Ascending aorta (tissue), 2 donors: ENCODE measurements around the gene AGBL1. TPM values are rescaled to one million over a fixed set of nuclear protein-coding genes. Genes with fewer than 3 reads are reported as not detected.

Source experiments
- DNase-seq, 2 donors: peaks; one replicate each; pipeline ENCODE4 v3.0.0-alpha.2; 2019; ENCODE audit warnings: low spot score in 2 of 2
- H3K27ac ChIP-seq, 2 donors: fragments of 200-600 bp; sonication (generic); one replicate each; pipeline ENCODE4 v1.5.1; 2016 to 2017; ENCODE audit warnings: mild to moderate bottlenecking in 1 of 2
- H3K27me3 ChIP-seq: fragments of 200-600 bp; sonication (generic); one replicate; pipeline ENCODE4 v1.5.1; 2017
- H3K36me3 ChIP-seq, 2 donors: fragments of 200-600 bp; sonication (generic); one replicate each; pipeline ENCODE4 v1.5.1; 2016
- H3K4me1 ChIP-seq, 2 donors: fragments of 200-600 bp; sonication (generic); one replicate each; pipeline ENCODE4 v1.5.1; 2016 to 2017; ENCODE audit warnings: mild to moderate bottlenecking in 1 of 2
- H3K4me3 ChIP-seq, 2 donors: fragments of 200-600 bp; sonication (generic); one replicate each; pipeline ENCODE4 v1.5.1; 2016 to 2017; ENCODE audit warnings: mild to moderate bottlenecking in 1 of 2
- H3K9me3 ChIP-seq, 2 donors: fragments of 200-600 bp; sonication (generic); one replicate each; pipeline ENCODE4 v1.5.1; 2016
- intact Hi-C: fragments of 100-400 bp; cut with DNase I; formaldehyde crosslinking; loops from one replicate; pipeline ENCODE4 v1.15.1; 2023
- total RNA-seq: library from RNA; depleted of rRNA; stranded (reverse); fragments of >200 nt; gene quantifications from one replicate; pipeline ENCODE4 v1.1.0, GENCODE V29; 2016
- TF ChIP-seq, protein P1 (sequence below), 3 experiments: fragments of 200-600 bp in 2 of 3; fragments of 450-650 bp in 1 of 3; sonication (generic) in 2 of 3; IDR thresholded peaks; one replicate each; pipeline ENCODE4 v1.5.1; 2016 to 2019; ENCODE audit warnings: antibody characterized with exemption in 3 of 3, mild to moderate bottlenecking in 1 of 3, moderate library complexity in 1 of 3

The AGBL1 gene
- total RNA-seq, 1 donor from 2014 or later = not detected

DNA sequence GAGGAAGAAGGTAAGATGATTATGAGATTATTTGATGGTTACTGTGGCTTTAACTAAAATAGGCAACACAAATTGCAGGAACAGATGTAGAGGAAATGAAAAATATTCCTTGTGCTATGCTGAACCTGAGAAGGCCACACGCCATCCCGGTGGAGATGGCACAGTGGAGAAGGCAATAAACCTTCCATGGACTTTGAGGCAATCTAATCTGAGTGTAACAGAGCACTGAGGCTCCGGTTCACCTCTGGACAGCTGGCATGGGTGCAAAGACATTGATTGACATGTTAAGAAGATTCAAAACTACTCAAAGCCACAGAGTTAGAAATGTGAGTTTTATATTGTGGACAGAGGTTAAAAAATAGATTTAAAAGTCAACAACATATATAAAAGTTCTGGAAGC lies 535.7 kb downstream of the AGBL1 start:
- H3K36me3 ChIP-seq = no peaks in the 10 kb centered on the region
- no peak overlapping the region for H3K27ac ChIP-seq
- intact Hi-C loops = no loop called here
- H3K4me3 ChIP-seq = no peak overlapping the region
- no peak for DNase-seq
- no peaks in the 10 kb centered on the region for H3K9me3 ChIP-seq
- TF ChIP-seq, protein P1, sequence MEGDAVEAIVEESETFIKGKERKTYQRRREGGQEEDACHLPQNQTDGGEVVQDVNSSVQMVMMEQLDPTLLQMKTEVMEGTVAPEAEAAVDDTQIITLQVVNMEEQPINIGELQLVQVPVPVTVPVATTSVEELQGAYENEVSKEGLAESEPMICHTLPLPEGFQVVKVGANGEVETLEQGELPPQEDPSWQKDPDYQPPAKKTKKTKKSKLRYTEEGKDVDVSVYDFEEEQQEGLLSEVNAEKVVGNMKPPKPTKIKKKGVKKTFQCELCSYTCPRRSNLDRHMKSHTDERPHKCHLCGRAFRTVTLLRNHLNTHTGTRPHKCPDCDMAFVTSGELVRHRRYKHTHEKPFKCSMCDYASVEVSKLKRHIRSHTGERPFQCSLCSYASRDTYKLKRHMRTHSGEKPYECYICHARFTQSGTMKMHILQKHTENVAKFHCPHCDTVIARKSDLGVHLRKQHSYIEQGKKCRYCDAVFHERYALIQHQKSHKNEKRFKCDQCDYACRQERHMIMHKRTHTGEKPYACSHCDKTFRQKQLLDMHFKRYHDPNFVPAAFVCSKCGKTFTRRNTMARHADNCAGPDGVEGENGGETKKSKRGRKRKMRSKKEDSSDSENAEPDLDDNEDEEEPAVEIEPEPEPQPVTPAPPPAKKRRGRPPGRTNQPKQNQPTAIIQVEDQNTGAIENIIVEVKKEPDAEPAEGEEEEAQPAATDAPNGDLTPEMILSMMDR (IDR thresholded peaks at IDR 0.05) = no peak
- no peaks in the 10 kb centered on the region for H3K27me3 ChIP-seq
- no peaks in the 10 kb centered on the region for H3K4me1 ChIP-seq

DNA sequence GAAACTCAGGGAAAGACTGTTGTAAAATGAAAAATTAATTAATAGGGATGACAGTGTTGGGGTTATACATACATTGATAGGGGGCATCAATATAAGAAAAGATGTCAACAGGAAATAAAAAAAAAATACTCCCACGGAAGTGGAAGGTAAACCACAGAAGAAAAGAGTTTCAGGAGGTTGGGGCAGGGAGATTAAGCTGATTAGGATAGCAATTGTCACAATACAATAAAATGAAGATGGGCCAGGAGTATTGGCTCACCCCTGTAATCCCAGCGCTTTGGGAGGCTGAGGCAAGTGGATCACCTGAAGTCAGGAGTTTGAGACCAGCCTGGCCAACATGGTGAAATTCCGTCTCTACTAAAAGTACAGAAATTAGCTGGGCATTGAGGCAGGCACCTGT lies 536.1 kb downstream of the AGBL1 start:
- intact Hi-C loops = no loop called here
- TF ChIP-seq, protein P1 (IDR thresholded peaks at IDR 0.05) = no peak
- no peak for DNase-seq
- Histone ChIP-seq H3K4me1 (no peaks in the 10 kb centered on the region), H3K27ac (no peak overlapping the region), H3K27me3 (no peaks in the 10 kb centered on the region), H3K9me3 (no peaks in the 10 kb centered on the region), H3K36me3 (no peaks in the 10 kb centered on the region), H3K4me3 (no peak overlapping the region)

DNA sequence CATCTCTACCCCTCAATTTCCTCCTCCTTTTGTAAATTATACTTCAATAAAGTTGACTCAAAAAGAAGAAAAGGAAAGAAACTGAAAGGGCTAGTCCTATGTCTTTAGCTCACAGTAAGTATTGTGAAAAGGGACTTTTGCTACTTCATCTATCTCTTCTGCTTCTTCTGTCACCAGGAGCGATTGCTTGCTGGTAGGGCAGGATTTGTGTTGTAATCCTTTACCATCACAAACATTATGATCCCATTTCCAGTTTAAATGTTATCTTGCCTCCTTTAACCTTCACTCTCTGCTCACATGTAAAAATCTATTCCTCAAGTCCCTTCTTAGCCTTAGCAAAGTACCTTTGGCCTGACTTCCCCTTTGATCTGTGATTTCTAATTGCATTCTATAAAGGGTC lies 537.1 kb downstream of the AGBL1 start:
- Histone ChIP-seq H3K4me1 (no peaks in the 10 kb centered on the region), H3K9me3 (no peaks in the 10 kb centered on the region), H3K4me3 (no peak overlapping the region), H3K27me3 (no peaks in the 10 kb centered on the region), H3K27ac (no peak overlapping the region), H3K36me3 (no peaks in the 10 kb centered on the region)
- TF ChIP-seq, protein P1 (IDR thresholded peaks at IDR 0.05) = no peak
- intact Hi-C loops = no loop called here
- DNase-seq = no peak

DNA sequence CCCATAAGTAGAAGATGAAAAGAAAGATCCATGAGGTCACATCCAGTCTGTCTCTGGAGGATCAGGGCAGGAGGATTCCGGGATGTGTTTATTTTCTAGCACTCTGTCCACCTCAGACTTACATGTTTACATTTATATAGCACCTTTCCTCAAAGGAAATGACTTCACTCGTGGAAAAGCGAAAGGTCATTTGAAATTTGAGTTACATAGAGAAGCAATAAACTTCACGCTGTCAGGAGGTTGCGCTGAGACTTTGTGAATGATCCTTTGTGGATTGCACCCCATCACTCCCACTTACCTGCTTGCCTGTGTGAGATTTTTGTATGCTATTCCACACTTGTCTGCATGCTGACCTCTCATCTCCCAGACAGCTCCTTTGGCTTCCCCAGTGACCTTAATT lies 540.5 kb downstream of the AGBL1 start:
- Histone ChIP-seq H3K4me1 (no peaks in the 10 kb centered on the region), H3K9me3 (no peaks in the 10 kb centered on the region), H3K4me3 (no peak overlapping the region), H3K36me3 (no peaks in the 10 kb centered on the region), H3K27ac (no peak overlapping the region), H3K27me3 (no peaks in the 10 kb centered on the region)
- TF ChIP-seq, protein P1 (IDR thresholded peaks at IDR 0.05) = no peak
- intact Hi-C loops = no loop called here
- no peak for DNase-seq

DNA sequence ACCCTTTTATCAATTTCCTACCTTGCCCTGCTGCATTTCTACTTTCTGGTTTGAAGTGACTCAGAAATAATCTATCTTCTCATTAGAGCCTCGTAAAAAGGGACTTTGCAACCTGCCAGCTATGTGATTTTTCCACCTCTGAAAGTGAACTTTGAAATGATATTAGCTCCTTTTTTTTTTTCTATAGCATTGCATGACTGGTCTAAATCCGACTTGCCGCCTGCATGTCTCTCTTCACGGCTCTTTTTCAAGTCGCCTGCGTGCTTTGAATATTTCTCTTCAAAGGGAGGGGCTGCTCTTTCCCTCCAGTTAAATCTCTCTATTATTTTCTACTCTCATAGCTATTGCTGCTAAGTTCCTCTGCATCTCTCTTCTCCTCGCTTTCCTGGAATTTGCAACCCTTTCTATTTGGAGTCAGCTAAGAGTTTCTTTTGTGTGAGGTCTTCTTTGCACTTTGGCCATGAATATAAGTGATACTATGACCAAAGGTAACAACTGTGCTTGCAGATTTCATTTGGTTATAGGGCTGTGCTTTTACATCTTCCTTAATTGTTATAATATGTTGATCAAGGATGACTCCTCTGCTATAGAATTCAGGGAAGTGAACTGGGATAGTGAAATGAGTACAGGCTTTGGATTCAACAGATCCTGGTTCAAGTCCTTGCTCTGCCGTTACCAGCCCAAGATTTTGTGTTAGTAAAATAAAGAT lies 541.1 kb downstream of the AGBL1 start:
- Histone ChIP-seq H3K9me3 (no peaks in the 10 kb centered on the region), H3K36me3 (no peaks in the 10 kb centered on the region), H3K4me1 (no peaks in the 10 kb centered on the region), H3K4me3 (no peak overlapping the region), H3K27ac (no peak overlapping the region), H3K27me3 (no peaks in the 10 kb centered on the region)
- TF ChIP-seq, protein P1 (IDR thresholded peaks at IDR 0.05) = no peak
- intact Hi-C loops = no loop called here
- no peak for DNase-seq

DNA sequence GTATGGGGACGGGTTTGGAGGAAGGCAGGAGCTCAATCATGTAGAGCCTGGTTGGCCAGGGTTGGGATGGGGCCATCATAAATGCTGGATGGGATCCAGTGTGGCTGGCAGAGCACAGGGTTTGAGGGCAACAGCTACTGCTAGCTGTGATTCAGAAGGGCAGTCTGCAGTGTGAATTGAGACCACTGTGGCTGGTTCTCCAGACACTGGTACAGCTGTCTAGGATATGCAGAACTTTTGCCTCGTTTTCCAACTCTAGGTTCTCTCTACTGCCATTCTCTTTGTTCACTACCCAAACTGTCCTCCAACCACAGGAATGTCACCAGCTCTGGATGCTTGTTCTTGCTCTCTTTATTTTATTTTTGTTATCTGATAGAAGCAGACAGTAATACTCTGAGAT lies 543.6 kb downstream of the AGBL1 start:
- H3K4me3 ChIP-seq = no peak overlapping the region
- no peaks in the 10 kb centered on the region for H3K9me3 ChIP-seq
- intact Hi-C loops = no loop called here
- TF ChIP-seq, protein P1 (IDR thresholded peaks at IDR 0.05) = no peak
- no peak overlapping the region for H3K27ac ChIP-seq
- H3K36me3 ChIP-seq = no peaks in the 10 kb centered on the region
- no peak for DNase-seq
- no peaks in the 10 kb centered on the region for H3K4me1 ChIP-seq
- no peaks in the 10 kb centered on the region for H3K27me3 ChIP-seq
